Glomerular visceral epithelial cell (primary cell): ENCODE data around the gene ADGRA3.

ENCODE experiments used
- DNase-seq: peaks from one replicate; pipeline ENCODE4 v3.0.0-alpha.2; 2016; ENCODE audit errors: extremely low spot score

Gene ADGRA3

GRCh38 chr4:22372986-22373385 is 142.9 kb downstream of the ADGRA3 start:
- no peak for DNase-seq

- no peak for DNase-seq
Observed at GRCh38 chr4:22369901-22370562, 145.8 kb downstream of the ADGRA3 start.

GRCh38 chr4:22363787-22364186 is 152.1 kb downstream of the ADGRA3 start:
- no peak for DNase-seq

- no peak for DNase-seq
Observed at GRCh38 chr4:22363036-22363435, 152.8 kb downstream of the ADGRA3 start.

GRCh38 chr4:22356987-22357596 is 158.8 kb downstream of the ADGRA3 start:
- DNase-seq = peak; percentile 22

- DNase-seq = no peak
Observed at GRCh38 chr4:22348410-22348809, 167.5 kb downstream of the ADGRA3 start.

GRCh38 chr4:22345678-22346077 is 170.2 kb downstream of the ADGRA3 start:
- DNase-seq = no peak

GRCh38 chr4:22345055-22345454 is 170.8 kb downstream of the ADGRA3 start:
- DNase-seq = no peak

GRCh38 chr4:22343606-22344005 is 172.3 kb downstream of the ADGRA3 start:
- no peak for DNase-seq

GRCh38 chr4:22339491-22339890 is 176.4 kb downstream of the ADGRA3 start:
- DNase-seq = no peak

GRCh38 chr4:22338796-22339195 is 177.1 kb downstream of the ADGRA3 start:
- no peak for DNase-seq
